HepG2 (cell line): Measurements from ENCODE around the gene MBD3L5. TPM values are rescaled to one million over a fixed set of nuclear protein-coding genes. Genes with fewer than 3 reads are reported as not detected.
A peak's percentile ranks its signal among the peaks of the same experiment; 100 is the strongest.

Experiments used
- ARID5B ChIP-seq: IDR thresholded peaks from 2 replicates; pipeline ENCODE4 v1.4.0; 2020; ENCODE audit warnings: mild to moderate bottlenecking, missing genetic modification reagents
- ELF4 ChIP-seq: sonication (generic); formaldehyde crosslinking; IDR thresholded peaks from 2 replicates; pipeline ENCODE4 v1.5.0; 2020; ENCODE audit warnings: missing genetic modification reagents, mild to moderate bottlenecking, moderate library complexity, borderline replicate concordance
- FOXO1 ChIP-seq: sonication (generic); formaldehyde crosslinking; IDR thresholded peaks from 2 replicates; pipeline ENCODE4 v1.4.0; 2020; ENCODE audit warnings: missing genetic modification reagents
- HBP1 ChIP-seq: IDR thresholded peaks from 2 replicates; pipeline ENCODE4 v1.6.1; 2016; ENCODE audit warnings: low read depth, control low read depth
- IKZF4 ChIP-seq: sonication (generic); formaldehyde crosslinking; IDR thresholded peaks from 2 replicates; pipeline ENCODE4 v1.5.1; 2020; ENCODE audit warnings: borderline replicate concordance, mild to moderate bottlenecking, low read depth, missing genetic modification reagents; ENCODE audit errors: not compliant biosample characterization
- KDM3A ChIP-seq: IDR thresholded peaks from 2 replicates; pipeline ENCODE4 v1.6.1; 2018; ENCODE audit warnings: low read depth, missing compliant biosample characterization
- KDM4B ChIP-seq: sonication (generic); formaldehyde crosslinking; IDR thresholded peaks from 2 replicates; pipeline ENCODE4 v1.4.0; 2020; ENCODE audit warnings: missing genetic modification reagents
- MBNL3 ChIP-seq: fragments of 250-450 bp; sonication (Bioruptor Pico); conservative IDR thresholded peaks from 2 replicates; pipeline ENCODE4 v1.8.0; 2022; ENCODE audit warnings: mild to moderate bottlenecking, inconsistent platforms
- MTF2 ChIP-seq: sonication (generic); formaldehyde crosslinking; IDR thresholded peaks from 2 replicates; pipeline ENCODE4 v1.5.0; 2020; ENCODE audit warnings: missing genetic modification reagents, borderline replicate concordance
- MYNN ChIP-seq: sonication (generic); formaldehyde crosslinking; IDR thresholded peaks from 2 replicates; pipeline ENCODE4 v1.4.0; 2020; ENCODE audit warnings: mild to moderate bottlenecking, low read depth, missing genetic modification reagents
- NFKB2 ChIP-seq: sonication (generic); formaldehyde crosslinking; IDR thresholded peaks from 2 replicates; pipeline ENCODE4 v1.4.0; 2020; ENCODE audit warnings: missing genetic modification reagents, borderline replicate concordance
- NFRKB ChIP-seq: fragments of 450-650 bp; IDR thresholded peaks from 2 replicates; pipeline ENCODE4 v1.6.1; 2017
- NR0B2 ChIP-seq: sonication (generic); formaldehyde crosslinking; IDR thresholded peaks from 2 replicates; pipeline ENCODE4 v1.4.0; 2020; ENCODE audit warnings: mild to moderate bottlenecking, missing genetic modification reagents
- SAFB2 ChIP-seq: sonication (generic); formaldehyde crosslinking; IDR thresholded peaks from 2 replicates; pipeline ENCODE4 v1.5.1; 2020; ENCODE audit warnings: missing genetic modification reagents, low read depth, mild to moderate bottlenecking, borderline replicate concordance
- SNRNP70 ChIP-seq: fragments of 200-400 bp; formaldehyde crosslinking; IDR thresholded peaks from 2 replicates; pipeline ENCODE4 v1.6.1; 2017; ENCODE audit warnings: mild to moderate bottlenecking, low read depth, low read length, moderate library complexity
- SUZ12 ChIP-seq: fragments of 150-350 bp; IDR thresholded peaks from 2 replicates; pipeline ENCODE4 v1.6.1; 2014; ENCODE audit warnings: low read depth, low read length
- THYN1 ChIP-seq: sonication (generic); formaldehyde crosslinking; IDR thresholded peaks from 2 replicates; pipeline ENCODE4 v1.8.1; 2023; ENCODE audit warnings: low read depth, mild to moderate bottlenecking, moderate library complexity, missing genetic modification reagents, borderline replicate concordance
- XBP1 ChIP-seq: sonication (generic); formaldehyde crosslinking; IDR thresholded peaks from 2 replicates; pipeline ENCODE4 v1.5.0; 2020; ENCODE audit warnings: missing genetic modification reagents
- ZNF20 ChIP-seq: sonication (generic); formaldehyde crosslinking; IDR thresholded peaks from 2 replicates; pipeline ENCODE4 v1.4.0; 2020; ENCODE audit warnings: mild to moderate bottlenecking, moderate library complexity, missing genetic modification reagents
- ZNF224 ChIP-seq: sonication (generic); formaldehyde crosslinking; IDR thresholded peaks from 2 replicates; pipeline ENCODE4 v1.5.0; 2020; ENCODE audit warnings: mild to moderate bottlenecking, missing genetic modification reagents
- ZNF234 ChIP-seq: sonication (generic); formaldehyde crosslinking; conservative IDR thresholded peaks from 2 replicates; pipeline ENCODE4 v1.5.1; 2020; ENCODE audit warnings: mild to moderate bottlenecking, missing genetic modification reagents
- ZNF235 ChIP-seq: sonication (generic); formaldehyde crosslinking; IDR thresholded peaks from 2 replicates; pipeline ENCODE4 v1.8.1; 2023; ENCODE audit warnings: mild to moderate bottlenecking, missing genetic modification reagents, borderline replicate concordance
- ZNF335 ChIP-seq: sonication (generic); formaldehyde crosslinking; IDR thresholded peaks from 2 replicates; pipeline ENCODE4 v1.4.0; 2020; ENCODE audit warnings: missing genetic modification reagents
- ZNF572 ChIP-seq: sonication (generic); formaldehyde crosslinking; IDR thresholded peaks from 2 replicates; pipeline ENCODE4 v1.5.1; 2020; ENCODE audit warnings: mild to moderate bottlenecking, missing genetic modification reagents
- polyA plus RNA-seq, 8 experiments: library from polyadenylated mRNA; depleted of rRNA in 3 of 8; stranded (reverse) in 7 of 8; unstranded in 1 of 8; fragments of >200 nt; fragmentation: Illumina TruSeq in 4 of 8; extraction: Trizol in 4 of 8; gene quantifications; 2 replicates each; pipeline versions ENCODE4 v1.2.1 to v1.2.3, GENCODE V29; 2011 to 2016; ENCODE audit warnings: low read depth in 4 of 8, missing spikeins in 1 of 8, mixed read lengths in 1 of 8; ENCODE audit not compliant: insufficient read depth in 1 of 8
- total RNA-seq, 5 experiments: library from RNA; depleted of rRNA; stranded (reverse); fragments of >200 nt; fragmentation: Illumina TruSeq; extraction: Trizol; gene quantifications; 2 replicates each; pipeline ENCODE4 v1.2.3, GENCODE V29; 2016; ENCODE audit warnings: low read depth in 1 of 5

MBD3L5 gene
- total and polyA plus RNA-seq, 2 of the 13 experiments (the other 11 are each of a cell fraction or from before 2014, with no cell fraction given) = not detected

- no peak for TF ChIP-seq NFRKB
- TF ChIP-seq ZNF235 (CRISPR knock-in tag) = no peak
- no peak for TF ChIP-seq ZNF234 (CRISPR knock-in tag)
- TF ChIP-seq MTF2 (CRISPR knock-in tag) = peak; percentile 48; the same call in 1 of the 2 replicates
- no peak for TF ChIP-seq SNRNP70
- no peak for TF ChIP-seq XBP1 (CRISPR knock-in tag)
- TF ChIP-seq MBNL3 (CRISPR knock-in tag) = no peak
- TF ChIP-seq NFKB2 = peak; percentile 62; the same call in 1 of the 2 replicates
- TF ChIP-seq IKZF4 = no peak
- TF ChIP-seq KDM3A (CRISPR knock-in tag) = no peak
- TF ChIP-seq ZNF224 (CRISPR knock-in tag) = no peak
- TF ChIP-seq SUZ12 = no peak
- no peak for TF ChIP-seq FOXO1 (CRISPR knock-in tag)
- TF ChIP-seq ZNF572 (CRISPR knock-in tag) = no peak
- 0 out of 2 replicates have a peak, but pooled peaks have one; percentile 70 for TF ChIP-seq HBP1
- TF ChIP-seq KDM4B (CRISPR knock-in tag) = no peak
- TF ChIP-seq MYNN (CRISPR knock-in tag) = peak; percentile 19; the same call in 1 of the 2 replicates
- no peak for TF ChIP-seq ZNF335 (CRISPR knock-in tag)
- no peak for TF ChIP-seq SAFB2 (CRISPR knock-in tag)
- TF ChIP-seq THYN1 (CRISPR knock-in tag) = no peak
- peak; percentile 71; the same call in 1 of the 2 replicates for TF ChIP-seq ELF4 (CRISPR knock-in tag)
- TF ChIP-seq ARID5B (CRISPR knock-in tag) = no peak
- peak; percentile 77; the same call in 1 of the 2 replicates for TF ChIP-seq NR0B2 (CRISPR knock-in tag)
- TF ChIP-seq ZNF20 (CRISPR knock-in tag) = peak; percentile 49; the same call in 1 of the 2 replicates
Measured at GRCh38 chr19:7069042-7069903, 38.9 kb downstream of the MBD3L5 start, which contains the start of gene ZNF557 (continued).
